H4 (cell line): ENCODE measurements around the gene FAM50A. TPM values are rescaled to one million over a fixed set of nuclear protein-coding genes. Genes with fewer than 3 reads are reported as not detected.
"Not testable (repeated sequence)": the region's sequence is repeated elsewhere in the genome, so short reads cannot be mapped to it uniquely, and the experiment has no call there.

ENCODE experiments used
- DNase-seq: peaks from one replicate; pipeline ENCODE4 v3.0.0-alpha.2; 2015; ENCODE audit warnings: low spot score
- total RNA-seq: library from RNA; depleted of rRNA; stranded (reverse); fragments of >200 nt; shearing (Covaris generic); gene quantifications from 2 replicates; pipeline ENCODE4 v1.2.3, GENCODE V29; 2014; rRNA removed

Gene FAM50A, protein sequence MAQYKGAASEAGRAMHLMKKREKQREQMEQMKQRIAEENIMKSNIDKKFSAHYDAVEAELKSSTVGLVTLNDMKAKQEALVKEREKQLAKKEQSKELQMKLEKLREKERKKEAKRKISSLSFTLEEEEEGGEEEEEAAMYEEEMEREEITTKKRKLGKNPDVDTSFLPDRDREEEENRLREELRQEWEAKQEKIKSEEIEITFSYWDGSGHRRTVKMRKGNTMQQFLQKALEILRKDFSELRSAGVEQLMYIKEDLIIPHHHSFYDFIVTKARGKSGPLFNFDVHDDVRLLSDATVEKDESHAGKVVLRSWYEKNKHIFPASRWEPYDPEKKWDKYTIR
- total RNA-seq: 52.2 and 63.0 TPM in 2 replicates

DNA sequence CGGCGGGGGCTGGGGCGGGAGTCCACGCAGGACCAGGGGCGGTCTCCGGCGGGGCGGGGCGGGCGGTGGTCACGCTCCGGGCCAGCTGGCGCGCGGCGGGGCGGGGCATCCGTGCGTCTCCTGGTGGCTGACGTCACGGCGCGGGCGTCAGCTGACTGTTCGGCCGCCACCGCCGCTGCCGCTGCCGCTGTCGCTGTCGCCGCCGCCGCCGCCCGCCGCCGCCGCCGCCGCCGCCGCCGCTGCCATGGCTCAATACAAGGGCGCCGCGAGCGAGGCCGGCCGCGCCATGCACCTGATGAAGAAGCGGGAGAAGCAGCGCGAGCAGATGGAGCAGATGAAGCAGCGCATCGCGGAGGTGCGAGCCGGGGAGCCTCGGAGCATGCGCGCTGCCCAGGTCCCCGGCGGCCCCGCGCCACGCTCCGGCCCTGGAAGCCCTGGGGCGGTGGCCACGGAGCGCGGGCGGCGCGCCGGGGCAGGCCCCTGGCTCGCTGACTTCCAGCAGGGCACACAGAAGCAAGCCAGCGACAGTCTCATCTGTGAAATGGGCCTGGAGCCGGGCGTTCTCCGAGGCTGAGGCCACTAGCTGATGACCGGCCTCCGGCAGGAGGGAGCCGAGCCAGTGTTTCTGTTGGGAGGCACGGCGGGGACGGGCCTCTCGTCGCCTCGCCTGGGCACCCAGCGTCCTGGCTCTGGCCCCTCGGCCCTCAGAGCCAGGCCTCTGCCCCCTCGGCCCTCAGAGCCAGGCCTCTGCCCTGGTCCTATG lies at the start of gene FAM50A:
FAM50A (plus strand) TSS at position 150 of the 763 bp plus-strand sequence; CDS start at position 245, 95 bp downstream.
- peak; percentile 52 for DNase-seq

DNA sequence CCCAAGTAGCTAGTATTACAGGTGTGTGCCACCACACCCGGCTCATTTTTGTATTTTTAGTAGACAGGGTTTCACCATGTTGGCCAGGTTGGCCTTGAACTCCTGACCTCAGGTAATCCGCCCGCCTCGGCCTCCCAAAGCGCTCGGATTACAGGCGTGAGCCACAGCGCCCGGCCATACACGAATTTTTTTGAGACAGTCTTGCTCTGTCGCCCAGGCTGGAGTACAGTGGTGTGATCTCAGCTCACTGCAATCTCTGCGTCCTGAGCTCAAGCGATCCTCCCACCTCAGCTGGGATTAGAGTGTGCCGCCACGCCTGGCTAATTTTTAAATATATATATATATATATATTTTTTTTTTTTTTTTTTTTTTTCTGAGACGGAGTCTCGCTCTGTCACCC lies 47.6 kb upstream of the FAM50A start:
- not testable (repeated sequence) for DNase-seq

DNA sequence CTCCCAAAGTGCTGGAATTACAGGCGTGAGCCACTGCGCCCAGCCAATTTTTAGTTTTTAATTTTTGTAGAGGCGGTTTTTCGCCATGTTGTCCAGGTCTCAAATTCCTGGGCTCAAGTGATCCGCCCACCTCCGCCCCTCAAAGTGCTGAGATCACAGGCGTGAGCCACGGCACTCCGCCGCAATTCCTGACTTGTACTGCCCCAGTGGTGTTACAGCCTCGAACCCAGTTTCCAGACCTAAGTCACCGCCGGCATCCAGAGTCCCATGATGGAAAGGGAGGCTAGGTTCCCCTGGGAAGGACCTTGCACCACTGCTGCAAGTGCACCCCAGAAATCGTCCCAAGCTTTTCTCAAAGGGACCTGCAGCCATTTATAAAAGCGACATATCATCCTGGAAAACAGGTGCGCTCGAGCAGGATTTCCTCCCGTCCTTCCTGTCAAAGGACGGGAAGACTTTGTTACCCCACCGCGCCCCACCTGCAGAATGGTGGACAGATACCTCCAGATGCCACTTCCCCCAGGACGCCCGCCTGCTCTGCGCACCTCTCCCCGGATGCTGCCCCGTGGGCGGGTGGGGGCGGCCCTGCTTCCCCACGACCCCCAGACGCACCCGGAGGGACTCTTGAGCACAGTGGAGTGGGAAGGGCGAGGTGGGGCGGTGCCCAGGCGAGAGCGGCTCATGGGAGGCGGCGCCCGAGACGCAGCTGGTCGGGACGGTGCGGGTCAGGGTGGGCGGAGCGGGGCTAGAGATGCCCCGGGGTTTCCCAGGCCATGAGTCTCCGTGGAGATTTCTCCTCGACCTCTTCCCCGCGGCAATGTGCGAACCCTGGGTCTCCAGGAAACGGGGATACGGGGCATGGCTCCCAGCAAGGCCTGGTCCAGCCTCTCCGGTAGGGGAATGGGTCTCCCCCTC lies 46.7 kb upstream of the FAM50A start:
- DNase-seq: no peak

DNA sequence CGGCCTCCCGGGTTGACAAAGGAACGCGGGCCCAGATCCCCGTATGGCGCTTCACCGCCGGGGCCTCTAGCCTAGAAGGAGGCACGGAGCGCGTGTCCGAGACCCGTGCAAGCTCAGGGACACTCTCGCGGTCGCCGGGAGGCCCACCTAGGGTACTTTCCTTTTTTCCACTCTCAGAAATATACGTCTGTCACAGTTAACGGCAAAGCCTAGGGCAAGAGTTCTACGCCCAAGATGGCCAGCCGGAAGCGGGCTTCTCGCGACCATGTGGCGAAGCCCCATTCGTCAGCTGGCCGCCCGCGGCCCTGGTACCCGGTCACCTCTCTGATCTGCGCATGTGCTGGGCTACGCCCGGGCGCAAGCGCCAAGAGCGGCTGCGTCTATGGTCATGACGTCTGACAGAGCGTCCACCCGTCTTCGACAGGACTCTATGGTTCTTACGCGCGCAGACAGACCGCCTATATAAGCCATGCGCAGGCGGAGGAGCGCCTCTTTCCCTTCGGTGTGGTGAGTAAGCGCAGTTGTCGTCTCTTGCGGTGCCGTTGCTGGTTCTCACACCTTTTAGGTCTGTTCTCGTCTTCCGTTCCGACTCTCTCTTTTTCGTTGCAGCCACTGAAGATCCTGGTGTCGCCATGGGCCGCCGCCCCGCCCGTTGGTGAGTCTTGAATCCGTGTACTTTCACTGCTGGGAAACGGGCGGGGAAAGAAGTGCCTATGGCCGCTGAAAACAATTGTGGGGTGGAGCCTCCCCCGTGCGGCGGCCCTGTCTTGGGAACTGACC lies 45.9 kb upstream of the FAM50A start, which contains the start of gene RPL10:
RPL10 (plus strand) TSS at position 490 of the 780 bp plus-strand sequence; CDS start at position 633, 143 bp downstream.
- DNase-seq: peak; percentile 97

DNA sequence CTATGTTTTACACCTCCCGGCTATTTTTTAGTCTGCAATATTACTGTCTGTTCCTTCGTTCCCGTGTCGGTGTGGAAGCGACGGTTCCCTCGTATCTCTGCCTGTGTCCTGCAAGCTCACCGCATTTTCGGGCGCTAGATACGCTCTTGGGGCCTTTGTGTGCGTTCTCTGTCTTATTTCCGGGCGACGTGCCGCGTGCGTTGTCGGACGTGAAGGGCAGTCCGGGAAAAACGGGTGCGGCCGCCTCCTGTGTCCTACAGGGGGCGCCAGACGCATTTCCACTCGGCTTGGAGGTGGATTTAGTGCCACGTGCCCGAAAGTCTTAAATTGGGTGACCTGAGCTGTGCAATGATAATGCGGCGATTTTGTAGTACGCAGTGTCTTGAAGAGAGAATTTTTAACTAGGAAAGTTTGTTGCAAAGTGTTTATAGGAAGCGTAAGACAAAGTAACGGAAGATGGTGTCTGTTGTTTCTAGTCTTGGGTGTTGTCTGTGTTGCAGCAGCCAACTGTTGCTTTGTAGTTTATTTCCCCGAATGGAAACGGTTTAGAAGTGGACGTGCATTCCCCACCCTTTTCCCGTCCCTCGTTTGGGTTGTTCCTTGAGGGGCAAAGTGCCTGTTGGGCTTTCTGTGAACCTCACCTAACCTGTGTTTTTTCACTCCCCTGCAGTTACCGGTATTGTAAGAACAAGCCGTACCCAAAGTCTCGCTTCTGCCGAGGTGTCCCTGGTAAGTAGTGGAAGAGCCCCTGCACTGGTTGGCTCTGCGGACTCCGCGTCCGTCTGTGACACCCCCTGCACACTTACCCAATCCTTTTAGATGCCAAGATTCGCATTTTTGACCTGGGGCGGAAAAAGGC lies 45.0 kb upstream of the FAM50A start:
- peak; percentile 77 for DNase-seq

DNA sequence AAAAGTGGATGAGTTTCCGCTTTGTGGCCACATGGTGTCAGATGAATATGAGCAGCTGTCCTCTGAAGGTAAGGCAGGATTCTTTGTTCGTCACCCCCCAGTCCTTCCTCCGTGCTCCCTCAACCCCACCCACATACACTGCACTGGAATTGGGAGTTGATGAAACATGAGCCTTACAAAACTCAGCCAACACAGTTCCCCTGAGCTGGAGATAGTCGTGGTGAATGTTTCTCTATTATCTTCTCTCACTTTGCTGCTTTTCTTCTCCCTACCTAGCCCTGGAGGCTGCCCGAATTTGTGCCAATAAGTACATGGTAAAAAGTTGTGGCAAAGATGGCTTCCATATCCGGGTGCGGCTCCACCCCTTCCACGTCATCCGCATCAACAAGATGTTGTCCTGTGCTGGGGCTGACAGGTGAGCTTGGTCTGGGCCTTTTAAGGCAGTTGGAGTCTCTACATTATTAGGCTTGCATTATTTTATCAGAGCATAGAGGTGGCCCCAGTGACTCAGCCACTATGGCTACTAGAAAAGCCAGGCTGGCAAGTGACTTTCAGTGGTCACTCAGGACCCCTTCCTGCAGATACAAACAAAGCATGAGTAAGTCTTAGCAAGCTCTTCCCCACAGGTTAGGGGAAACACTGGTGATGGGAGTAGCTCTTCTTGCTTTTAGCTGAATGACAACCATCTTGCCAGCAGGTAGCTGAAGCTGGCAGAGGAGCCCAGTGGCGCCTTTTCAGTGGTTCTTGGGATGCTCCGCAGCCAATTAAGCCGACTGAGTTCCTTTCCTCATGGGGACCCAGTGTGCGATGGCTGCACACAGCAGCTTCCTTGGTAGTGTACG lies 44.2 kb upstream of the FAM50A start:
- no peak for DNase-seq

DNA sequence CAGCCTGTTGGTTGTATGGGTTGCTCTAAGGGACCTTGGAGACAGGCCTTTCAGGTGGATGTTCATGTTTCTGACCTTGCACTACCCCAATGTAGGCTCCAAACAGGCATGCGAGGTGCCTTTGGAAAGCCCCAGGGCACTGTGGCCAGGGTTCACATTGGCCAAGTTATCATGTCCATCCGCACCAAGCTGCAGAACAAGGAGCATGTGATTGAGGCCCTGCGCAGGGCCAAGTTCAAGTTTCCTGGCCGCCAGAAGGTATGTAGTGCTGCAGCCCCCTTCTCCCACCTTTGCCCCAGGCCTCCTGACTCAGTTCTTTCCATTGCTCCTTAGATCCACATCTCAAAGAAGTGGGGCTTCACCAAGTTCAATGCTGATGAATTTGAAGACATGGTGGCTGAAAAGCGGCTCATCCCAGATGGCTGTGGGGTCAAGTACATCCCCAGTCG lies 43.5 kb upstream of the FAM50A start:
- DNase-seq: not testable (repeated sequence)

DNA sequence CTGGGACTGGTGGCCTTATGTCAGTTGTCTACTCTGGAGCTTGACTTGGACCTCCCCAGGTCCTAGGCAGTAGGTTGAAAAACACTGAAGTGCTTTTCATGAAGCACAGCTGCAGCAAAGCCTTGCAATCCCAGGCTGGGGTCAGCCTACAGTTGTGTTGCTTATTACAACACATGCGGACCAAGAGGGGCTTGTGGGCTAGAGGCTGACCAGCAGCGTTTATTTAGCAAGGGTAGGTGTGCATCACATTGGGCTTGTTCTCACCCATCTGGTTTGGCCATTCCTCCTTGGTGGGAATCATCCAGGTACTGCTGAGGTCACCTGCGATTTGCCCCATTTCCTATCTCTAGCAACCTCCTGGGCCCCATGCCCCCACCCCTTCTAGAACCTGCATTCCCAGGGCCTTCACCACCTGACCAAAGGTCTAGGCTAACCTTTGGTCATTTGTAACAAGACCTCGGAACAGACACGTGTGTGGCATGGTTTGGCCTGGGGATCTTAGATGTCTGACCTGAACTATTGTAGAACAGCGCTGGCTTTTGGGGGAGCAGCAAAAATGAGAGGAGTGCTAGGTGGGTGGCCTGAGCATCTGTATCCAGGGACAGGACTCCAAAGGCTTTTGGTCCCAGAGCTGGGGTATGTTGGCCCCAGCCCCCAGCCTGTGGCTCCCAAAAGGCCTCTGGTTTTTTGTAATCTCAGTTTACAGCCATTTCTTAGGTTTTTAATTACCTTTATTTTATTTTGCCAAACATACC lies 42.7 kb upstream of the FAM50A start:
- peak; percentile 47 for DNase-seq

DNA sequence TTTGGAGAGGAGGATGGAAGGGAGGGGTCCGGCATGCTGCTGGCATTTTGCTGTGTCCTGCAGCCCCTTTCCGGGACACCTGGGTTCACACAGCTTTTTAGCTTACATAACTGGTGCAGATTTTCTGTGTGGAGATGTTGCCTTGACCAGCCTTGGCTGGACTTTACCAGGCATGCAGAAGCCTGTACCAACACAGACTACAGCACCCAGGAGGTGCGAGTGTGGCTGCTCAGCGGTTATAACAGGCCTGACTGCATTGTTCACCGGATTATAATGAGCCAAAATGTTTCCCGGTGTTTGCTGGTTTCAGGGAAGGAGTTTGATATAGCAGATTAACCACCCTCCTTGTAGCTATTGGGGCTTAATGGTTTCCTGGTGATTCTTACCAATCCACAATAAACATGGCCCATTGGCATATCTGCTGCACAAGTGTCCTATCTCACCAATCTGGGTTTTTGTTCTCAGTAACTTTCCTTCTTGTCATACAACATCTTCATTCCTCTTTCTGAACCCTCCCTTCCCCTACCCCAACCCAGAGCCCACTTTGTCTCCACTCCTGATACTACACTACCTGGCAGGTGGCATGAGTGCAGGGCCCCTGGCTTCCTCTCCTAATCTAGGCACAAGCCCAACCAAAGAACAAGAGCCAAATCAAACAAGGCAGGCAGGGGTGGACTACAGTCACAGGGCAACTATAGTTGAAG lies 41.9 kb upstream of the FAM50A start:
- DNase-seq: no peak

DNA sequence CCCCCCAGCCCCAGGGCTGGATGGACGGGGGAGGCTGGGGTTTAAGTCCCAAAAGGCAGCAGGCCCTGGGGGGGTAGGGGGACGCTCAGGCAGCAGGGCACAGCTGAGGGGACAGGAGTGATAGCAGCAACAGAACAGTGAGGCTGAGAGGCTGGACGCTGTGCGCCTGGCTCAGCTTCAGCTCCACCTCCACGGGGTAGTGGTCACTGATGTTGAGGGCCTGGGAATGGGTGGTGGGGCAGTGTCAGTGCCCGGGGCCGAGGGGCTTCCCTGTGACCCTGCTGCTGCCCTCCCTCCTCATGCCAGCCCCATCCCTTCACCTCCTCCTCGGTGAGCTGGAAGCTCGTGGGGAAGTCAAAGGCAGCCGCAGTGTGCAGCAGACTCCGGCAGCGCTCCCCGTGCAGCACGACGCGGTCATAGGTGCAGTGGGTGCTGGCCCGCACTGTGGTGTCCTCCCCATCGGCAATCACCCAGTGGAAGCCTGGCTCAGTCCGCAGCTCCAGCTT lies 41.3 kb upstream of the FAM50A start:
- no peak for DNase-seq

DNA sequence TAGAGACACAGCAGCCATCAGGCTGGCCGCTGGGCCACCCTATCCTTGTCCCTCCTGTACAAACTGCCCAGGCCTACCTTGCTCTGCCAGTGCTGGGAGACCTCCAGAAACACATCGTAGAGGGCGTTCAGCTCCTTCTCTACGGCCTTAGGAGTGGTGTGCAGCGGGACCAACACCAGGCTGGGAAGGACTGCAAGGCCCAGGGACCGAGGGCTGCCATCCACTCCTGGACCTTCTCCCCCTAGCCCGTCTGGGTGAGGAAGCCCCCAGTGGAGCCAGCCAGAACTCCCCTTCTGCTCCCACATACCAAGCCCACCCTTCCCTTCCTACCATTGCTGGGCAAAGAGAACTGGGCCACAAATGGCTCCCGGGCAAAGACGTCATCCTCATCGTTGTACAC lies 40.7 kb upstream of the FAM50A start:
- no peak for DNase-seq

DNA sequence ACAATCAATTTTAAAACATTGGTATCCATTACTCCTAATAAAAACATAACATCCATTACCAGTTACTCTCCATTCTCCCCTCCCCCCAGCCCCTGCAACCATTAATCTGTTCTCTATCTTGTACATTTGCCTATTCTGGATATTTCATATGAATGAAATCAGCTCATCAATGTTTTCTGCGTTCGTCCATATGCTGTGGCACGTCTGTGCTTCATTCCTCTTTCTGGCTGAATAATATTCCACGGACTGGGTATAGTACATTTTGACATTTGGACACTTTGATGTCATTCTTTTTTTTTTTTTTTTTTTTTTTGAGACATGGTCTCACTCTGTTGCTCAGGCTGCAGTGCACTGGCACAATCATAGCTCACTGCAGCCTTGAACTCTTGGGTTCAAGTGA lies 40.1 kb upstream of the FAM50A start:
- DNase-seq: no peak

DNA sequence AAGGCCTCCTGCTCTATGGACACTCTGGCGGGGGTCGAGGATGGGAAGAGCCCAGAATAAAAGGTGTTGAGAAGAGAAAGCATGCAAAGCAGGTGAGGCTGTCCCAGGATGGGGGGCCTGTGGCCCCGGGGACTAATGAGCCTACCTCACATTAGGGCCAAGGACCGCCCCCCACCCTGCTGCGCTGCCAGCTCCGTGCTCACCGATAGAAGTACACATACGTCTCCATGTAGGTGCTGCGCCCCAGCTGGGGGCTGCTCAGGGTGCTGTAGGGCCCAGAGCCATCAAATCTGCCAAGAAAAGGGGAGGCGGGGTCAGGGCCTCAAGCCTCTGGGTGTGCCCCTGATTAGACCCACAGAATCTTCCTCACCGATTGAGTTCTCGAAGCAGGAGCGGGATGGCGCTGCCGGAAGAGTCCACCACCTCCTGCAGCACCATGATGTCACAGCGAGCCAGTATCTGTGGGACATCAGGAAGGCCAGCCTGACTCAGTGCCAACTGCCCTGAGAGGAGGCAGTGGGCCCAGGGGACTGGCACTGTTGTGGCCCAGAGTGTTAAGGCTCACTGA lies 39.2 kb upstream of the FAM50A start:
- DNase-seq: no peak

DNA sequence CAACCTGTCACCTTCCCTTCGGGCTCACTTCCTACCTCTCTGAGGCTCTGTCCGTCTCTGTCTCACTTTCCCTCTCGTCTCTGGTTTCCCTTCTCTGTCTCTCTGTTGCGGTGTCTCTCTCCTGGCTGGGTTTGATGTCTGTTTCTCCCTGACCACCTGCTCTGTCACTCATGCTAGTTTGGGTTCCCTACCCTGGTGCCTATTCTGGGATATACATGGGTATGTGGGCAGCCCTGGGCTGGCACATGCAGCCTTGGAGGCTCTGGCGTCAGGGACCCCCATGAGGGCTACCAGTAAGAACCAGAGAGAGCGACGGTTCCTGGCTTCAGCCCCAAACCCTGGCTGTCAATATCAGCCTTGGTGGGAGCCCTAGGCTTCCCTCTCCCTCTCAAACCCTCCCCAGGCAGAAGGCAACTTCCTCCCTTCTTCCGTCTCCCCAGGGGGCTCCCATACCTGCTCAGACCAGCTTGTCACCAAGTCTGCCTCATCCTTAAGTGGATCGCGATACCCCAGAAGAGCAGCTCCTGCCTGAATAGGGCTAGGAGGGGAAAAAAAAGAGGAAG lies 35.2 kb upstream of the FAM50A start:
- no peak for DNase-seq

DNA sequence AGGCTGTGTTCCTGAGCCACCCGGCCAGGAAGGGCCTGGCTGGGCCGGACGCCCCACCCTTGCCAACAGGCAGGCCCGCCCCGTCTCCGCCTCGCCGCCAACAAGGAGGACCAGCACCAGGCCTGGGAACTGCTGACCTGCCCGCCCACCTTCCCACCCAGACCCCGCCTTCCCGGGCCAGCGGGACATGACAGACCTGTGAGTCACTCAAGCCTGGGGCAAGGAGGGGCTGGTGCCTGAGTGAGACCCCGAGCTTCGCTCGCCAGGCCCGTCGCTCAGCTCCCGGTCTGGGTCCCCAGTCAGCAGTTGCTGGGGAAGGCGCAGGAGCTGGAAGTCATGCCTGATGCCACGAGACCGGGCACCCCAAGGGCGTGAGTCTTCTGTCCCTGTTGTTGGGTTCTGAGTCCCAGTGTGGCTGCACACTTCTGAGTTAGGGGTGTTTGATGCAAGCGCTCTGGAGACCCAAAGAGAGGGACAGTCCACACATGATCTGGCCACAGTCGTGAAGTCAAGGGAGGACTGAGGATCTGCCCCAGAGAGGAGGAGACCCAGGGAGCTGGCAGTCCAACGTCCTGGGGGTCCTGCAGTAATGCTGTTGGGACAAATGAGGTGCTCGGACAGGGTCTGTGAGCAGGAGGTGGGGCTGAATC lies 34.6 kb upstream of the FAM50A start, which contains the start of gene DNASE1L1:
DNASE1L1 (minus strand) TSS at position 33 of the 650 bp plus-strand sequence. CDS start 3,686 bp downstream, outside the sequence.
- DNase-seq: peak; percentile 84

DNA sequence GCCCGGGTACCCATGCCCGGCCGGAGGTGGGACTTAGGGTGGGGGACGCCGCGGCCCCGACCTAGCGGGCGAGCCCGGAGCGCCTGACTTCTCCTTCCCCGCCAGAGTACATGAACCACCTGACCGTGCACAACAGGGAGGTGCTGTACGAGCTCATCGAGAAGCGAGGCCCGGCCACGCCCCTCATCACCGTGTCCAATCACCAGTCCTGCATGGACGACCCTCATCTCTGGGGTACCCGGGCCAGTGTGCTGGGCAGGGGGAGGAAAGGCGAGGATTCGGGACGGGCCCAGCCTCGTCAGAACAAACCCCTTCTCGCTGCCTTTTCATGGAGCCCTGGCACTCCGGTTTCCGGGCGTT lies 32.0 kb upstream of the FAM50A start:
- peak; percentile 50 for DNase-seq
